ENCODE measurements around the gene CDH22.

GRCh38 chr20:46298374-46298773, 9.9 kb downstream of the CDH22 start:
- TF ChIP-seq CTCF (conservative IDR thresholded peaks at IDR 0.05; ENCODE audit: low read depth in 2 of 2) (no peak), JUNB (IDR thresholded peaks at IDR 0.05; ENCODE audit: unreplicated experiment) (no peak), EZH2 (IDR thresholded peaks at IDR 0.05; ENCODE audit: low read depth, unreplicated experiment) (no peak), REST (IDR thresholded peaks at IDR 0.05; ENCODE audit: unreplicated experiment) (no peak), CREB1 (CRISPR knock-in tag; IDR thresholded peaks at IDR 0.05; ENCODE audit: low read depth) (no peak), NANOG (IDR thresholded peaks at IDR 0.05; ENCODE audit: borderline replicate concordance) (no peak), ETS1 (IDR thresholded peaks at IDR 0.05) (no peak), POLR2AphosphoS5 (IDR thresholded peaks at IDR 0.05; ENCODE audit: low read depth) (no peak), EZH2phosphoT487 (IDR thresholded peaks at IDR 0.05; ENCODE audit: unreplicated experiment) (no peak), ZNF331 (CRISPR knock-in tag; IDR thresholded peaks at IDR 0.05; ENCODE audit: low read depth) (no peak), ZNF114 (CRISPR knock-in tag; IDR thresholded peaks at IDR 0.05) (no peak)

Measured in GM23338 (cell line).